CD4-positive, alpha-beta T cell treated with Interleukin-15 for 1 hour (primary cell): ENCODE measurements around the gene ALOXE3.

Experiments used
- DNase-seq: peaks from one replicate; pipeline ENCODE4 v3.0.0-alpha.2; 2020

ALOXE3 gene

DNA sequence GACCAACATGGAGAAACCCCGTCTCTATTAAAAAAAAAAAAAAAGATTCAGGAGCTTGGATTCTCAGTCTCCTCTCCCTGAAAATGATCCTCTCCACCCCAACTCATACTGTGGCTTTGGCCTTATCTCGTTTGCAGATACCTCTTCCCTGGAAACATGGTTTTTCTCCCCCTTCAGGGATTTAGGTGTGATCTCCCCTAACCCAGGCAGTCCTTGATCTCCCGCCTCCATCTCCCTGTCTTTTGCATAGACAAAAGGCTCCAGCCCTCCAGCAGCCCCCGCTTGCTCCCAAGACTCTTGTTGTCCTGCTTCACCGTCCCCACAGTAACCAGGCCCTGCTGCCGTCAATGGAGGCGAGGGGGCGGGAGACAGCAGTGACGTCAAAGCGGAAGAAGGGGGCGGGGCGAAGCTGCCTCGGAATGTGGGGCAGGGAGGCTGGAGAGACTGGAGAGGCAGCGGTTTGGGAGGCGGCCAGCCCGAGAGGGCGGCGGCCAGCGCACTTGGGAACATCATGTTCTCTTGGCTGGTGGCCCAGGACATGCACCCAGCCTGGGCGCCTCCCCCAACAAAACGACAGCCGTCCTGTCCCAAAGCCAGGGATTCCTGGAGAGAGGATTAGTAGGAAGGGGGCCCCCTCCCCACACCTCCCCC is 35.8 kb upstream of the ALOXE3 start:
- DNase-seq: peak; percentile 94

DNA sequence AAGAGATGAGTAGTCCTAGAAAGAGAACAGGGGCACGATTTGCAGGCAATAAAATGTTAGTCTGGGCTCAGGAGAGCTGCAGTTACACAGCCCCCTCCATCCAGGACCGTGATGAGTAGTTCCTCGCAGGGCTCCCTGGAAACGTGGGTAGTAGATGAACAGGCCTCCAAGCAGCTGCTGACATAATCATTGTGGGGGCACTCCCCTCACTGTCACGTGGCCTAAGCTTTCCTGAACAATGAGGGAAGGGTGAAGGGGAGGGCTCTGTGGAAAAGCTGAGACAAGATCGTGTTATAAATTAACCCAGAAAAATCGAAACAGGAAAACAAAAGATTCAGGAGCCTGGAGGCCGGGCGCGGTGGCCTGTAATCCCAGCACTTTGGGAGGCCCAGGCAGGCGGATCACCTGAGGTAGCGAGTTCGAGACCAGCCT is 35.2 kb upstream of the ALOXE3 start:
- peak; percentile 69 for DNase-seq

- no peak for DNase-seq
These were observed 34.7 kb upstream of the ALOXE3 start for GRCh38 chr17:8153031-8153451.

GRCh38 chr17:8152112-8152775 is 33.9 kb upstream of the ALOXE3 start, which contains the start of gene PER1:
Gene PER1, minus strand, starts transcription at chr17:8152404. Its CDS starts 1,698 bp downstream, at chr17:8150706.
- DNase-seq: peak; percentile 95

DNA sequence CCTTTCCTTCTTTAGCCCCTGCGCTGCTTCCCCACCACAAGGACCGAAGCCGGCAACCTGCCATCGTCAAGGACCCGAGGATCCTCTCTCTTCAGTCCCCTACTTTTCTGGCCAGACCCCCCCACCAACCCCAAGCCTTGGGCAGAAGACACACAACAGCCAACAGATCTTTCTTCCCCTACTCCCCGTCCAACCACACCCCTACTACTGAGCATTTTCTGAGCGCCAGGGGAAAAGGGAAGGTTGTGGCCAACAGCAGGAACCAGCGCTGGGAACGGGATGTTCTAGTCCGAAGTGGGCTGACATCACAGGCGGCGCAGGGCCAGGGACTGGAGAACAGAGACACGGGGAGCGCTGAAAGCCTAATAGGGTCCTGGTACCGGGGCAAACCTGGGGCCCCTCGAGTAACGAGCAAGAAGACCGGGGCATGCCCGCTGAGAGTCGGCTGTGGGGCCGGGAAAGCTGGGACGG is 33.4 kb upstream of the ALOXE3 start:
- DNase-seq: no peak

DNA sequence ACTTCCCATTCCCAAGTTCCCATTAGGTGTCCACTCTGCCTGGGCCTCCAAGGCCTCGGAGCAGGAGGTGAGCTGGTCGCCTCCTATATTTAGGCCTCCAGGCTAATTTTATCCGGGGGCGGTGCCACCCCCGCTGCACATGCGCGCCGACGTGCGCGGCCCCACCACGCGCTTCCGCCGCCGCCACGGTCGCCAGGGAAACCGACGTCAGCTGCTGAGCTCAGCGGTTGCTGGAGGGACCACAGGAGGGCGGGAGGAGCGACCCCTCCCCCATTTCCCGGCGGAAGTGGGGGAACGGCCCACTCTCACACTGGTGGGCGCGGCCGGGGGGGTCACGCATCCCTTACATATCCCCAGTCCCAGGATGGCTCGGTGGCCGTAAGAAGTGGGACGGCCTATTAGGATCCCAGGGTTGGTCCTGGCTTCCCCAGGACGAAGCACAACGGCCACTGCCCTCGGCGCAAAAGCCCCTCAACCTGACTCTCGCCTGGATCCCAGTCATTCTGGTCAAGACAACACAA is 32.9 kb upstream of the ALOXE3 start:
- peak; percentile 94 for DNase-seq

DNA sequence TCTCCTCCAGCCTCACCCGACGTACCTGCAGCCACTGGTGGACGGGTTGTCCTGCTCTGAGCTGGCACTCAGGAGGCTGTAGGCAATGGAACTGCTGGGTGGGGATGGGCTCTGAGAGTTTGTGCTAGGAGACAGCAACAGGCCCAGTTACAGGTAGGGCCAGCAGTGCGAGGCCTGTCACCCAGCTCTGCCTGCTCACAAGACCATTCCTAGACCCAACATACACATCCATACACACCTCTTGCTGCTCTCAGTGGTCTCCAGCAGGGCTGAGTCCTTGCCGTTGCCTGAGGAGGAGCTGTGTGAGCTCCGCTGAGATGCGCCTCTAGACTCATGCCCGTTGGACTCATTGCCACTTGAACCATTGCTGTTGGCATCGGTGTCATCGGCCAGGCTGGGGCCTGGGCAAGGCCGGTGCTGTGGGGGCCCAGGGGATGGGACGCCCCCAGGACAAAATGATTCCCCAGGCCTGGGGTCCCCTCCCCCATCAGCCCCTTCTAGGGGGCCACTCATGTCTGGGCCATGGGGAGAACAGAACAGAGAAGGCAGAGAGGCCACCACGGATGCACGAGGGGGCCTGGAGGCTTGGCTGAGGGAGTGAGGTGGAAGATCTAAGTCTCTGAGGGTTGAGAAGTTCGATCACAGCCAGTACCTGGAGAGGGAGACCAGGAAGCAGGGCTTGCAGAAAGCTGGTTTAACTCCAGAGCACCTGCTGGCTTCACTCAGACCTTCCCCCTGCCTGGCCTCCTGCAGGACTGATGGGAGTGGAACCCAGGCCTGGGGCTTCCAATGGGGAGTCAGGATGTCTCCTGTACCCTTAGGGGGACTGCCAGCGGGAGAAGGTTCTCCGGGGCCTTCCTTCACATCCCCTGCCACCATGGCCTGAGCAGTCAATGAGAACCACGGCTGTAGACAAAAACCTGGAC is 32.1 kb upstream of the ALOXE3 start:
- DNase-seq: no peak

DNA sequence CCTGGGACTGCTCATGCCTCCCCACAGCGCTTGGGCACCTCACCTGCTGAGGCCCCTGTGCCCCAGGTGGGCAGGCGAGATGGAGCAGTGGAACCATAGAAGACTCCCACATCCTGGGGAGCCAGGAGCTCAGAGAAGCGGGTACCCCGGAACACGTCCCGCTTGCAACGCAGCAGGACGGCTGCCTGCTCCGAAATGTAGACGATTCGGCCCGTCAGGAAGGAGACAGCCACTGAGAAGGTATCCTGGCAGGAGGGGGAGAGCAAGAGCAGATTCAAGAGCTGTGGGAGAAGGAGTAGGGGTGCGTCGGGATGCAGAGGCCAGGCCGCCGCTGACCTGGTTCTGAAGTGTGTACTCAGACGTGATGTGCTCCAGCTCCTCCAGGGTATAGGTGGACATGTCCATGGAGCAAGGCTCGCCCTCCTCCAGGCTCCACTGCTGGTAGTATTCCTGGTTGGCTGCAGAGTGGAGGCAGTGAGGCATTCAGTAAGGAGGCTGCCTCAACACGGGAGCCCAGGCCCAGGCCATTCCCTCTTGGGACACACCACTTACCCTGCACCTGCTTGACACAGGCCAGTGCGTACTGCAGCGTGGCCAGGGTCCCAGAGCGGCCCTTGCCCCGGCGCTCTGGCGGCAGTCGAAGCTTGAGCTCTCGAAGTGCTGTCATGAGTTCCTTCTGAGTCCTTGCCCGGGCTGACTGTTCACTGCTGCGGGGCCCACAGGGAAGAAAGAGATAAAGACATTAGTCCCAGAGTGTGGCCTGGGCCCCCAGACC is 31.3 kb upstream of the ALOXE3 start:
- no peak for DNase-seq

DNA sequence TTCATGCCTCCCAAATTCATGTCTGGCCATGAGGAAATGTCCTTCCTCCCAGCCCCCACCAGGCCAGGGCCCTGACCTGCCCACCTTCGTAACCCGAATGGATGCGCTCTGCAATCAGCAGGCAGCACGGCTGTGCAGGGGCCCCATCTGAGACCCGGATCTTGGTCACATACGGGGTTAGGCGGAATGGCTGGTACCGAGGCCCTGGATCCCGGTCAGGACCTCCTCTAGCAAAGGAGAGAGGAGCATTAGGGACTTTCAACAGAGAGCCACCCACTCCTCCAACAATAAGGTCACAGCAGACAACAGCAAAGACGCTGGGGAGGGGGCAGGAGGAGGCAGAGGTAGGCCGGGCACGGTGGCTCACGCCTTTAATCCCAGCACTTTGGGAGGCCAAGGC is 30.2 kb upstream of the ALOXE3 start:
- DNase-seq: no peak

- no peak for DNase-seq
These were observed 29.6 kb upstream of the ALOXE3 start for GRCh38 chr17:8147805-8148404.

- DNase-seq: no peak
These were observed 29.0 kb upstream of the ALOXE3 start for GRCh38 chr17:8147141-8147804.

DNA sequence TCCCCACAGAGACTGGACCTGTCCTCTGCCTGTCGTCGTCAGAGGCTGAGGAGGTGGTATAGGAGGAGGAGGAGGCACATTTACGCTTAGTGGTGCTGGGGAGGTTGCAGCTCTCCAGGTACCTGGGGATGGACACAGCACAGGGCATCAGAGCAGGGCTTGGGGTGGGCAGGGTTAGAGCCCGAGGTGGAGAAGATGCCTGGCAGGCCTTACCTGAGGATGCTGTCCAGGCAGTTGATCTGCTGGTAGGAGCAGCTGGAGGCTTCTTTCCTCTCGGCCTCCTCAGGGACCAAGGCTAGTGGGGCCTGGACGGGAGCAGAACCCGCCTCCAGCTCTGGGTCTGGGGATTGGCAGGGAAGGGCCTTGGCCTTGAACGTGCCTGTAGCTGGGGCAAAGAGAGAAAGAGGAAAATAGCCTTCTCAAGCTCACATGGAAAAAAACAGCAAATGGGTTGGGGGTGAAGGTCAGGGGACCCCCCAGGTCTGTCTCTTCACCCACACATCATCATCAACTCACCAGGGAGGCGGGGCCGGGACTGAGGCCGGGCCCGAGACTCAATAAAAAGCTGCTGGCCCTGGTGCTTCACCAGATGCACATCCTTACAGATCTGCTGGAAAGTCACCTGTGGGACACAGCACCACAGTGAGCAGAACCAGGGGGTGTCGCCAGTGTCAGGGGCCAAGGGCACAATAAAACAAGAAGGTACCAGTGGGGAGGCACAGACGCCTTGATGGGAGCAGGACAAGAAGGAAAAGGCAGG is 28.2 kb upstream of the ALOXE3 start:
- no peak for DNase-seq

GRCh38 chr17:8145811-8146210 is 27.5 kb upstream of the ALOXE3 start:
- DNase-seq: no peak

DNA sequence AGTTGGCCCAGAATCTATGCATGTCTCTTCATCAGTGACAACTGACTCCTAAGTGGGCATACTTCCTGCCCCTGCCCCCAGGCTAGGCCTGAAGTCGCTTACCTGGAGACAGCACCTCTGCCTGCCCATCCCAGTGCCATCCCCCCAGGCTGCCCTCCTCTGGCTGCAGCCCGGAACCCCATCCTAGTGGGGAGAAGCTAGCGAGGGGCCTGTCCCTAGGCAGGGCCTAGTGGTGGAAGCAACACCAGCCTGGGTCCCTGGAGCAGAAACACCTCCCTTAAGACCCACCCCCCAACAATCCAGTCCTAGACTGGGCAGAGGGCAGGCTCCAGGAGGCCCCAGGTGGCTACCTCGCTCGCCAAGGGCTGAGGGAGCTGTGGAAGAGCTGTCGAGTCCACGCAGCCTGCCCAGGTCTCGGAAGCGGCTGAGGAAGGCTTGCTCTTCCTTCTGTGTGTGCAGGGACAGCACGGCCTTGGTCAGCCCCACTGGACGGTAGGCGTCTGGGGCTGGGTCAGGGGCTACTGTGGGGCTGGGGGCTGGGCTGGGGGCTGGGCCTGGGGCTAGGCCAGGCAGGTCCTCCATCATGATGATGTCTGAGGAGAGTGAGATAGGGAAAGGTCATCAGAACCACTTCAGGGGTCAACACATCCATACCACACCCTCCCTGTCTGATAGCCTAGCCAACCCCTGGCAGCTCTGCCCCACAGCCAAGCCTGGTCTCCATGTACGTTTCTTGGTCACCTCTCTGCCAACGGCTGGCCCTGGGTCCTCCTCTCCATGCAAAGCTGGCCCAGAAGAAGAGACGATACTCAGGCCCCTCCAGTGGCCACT is 26.3 kb upstream of the ALOXE3 start:
- DNase-seq: no peak

- no peak for DNase-seq
These were observed 25.5 kb upstream of the ALOXE3 start for GRCh38 chr17:8143581-8144400.

DNA sequence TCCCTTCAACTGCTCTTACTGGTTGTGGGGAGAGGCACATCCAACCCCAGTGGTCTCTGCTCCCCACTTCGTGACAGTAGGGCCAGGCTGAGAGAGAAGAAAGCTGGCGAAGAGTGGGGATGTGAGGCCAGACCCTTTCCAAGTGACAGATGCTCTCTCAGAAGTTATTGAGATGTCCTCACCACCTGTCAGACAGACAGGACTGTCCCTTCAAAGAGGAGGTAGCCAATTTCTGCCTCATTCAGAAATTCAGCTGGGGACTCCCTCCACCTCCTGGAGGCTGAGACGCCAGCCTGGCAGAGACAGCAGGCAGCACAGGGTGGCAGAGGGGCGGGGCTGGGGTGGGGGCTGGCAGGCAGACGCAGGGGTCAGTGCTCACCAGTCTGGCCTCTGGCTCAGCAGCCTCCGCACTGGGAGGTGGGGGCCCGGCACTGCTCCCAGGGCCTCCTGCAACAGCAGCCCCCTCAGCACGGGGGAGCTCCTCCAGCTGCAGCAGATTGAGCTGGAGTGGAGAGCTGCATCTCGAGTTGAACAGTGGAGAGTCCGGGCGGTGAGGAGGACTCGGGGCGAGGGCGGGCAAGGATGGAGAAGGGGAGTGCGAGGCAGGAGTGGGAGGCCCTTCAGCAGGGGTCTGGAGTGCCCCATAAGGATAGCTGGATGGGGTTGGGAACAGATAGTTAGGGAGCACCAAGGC is 24.7 kb upstream of the ALOXE3 start:
- DNase-seq: no peak

GRCh38 chr17:8142158-8142886 is 24.0 kb upstream of the ALOXE3 start:
- DNase-seq: no peak
